AG08396 (cell line): ENCODE data around the gene ZNF521.
"Not testable (repeated sequence)": the region's sequence is repeated elsewhere in the genome, so short reads cannot be mapped to it uniquely, and the experiment has no call there.

Source experiments
- DNase-seq: peaks from one replicate; pipeline ENCODE4 v3.0.0; 2012; ENCODE audit warnings: low spot score, mixed read lengths

The ZNF521 gene

DNA sequence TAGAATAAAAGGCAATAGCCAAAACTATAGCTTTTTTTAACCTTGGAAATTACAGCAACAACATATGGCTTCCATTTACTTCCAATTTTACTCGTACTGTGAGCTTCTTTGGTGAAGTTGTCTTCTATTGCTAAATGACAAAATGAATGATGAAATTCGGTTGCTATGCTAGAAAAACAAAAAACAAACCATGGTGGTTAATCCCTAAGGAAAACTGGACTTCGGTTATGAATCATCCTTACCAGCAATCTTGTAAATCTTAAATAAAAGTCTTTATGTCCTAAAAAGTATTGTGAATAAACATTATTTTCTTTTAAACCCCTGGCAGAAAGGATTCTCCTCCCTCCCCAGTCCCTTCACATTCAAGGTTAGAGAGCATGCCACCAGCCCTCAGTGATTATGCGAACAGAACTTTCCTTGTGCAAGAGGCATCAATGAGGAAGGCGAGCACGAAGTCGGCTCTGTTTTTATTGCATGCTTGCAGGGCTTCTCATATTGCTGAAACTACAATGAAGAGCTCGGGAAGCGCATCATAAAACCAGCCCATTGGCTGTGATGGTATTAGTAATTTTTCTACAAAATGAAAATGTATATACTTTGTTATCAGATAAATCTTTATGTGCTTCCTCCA, 62.9 kb downstream of the ZNF521 start:
- DNase-seq, result peak; percentile 34

DNA sequence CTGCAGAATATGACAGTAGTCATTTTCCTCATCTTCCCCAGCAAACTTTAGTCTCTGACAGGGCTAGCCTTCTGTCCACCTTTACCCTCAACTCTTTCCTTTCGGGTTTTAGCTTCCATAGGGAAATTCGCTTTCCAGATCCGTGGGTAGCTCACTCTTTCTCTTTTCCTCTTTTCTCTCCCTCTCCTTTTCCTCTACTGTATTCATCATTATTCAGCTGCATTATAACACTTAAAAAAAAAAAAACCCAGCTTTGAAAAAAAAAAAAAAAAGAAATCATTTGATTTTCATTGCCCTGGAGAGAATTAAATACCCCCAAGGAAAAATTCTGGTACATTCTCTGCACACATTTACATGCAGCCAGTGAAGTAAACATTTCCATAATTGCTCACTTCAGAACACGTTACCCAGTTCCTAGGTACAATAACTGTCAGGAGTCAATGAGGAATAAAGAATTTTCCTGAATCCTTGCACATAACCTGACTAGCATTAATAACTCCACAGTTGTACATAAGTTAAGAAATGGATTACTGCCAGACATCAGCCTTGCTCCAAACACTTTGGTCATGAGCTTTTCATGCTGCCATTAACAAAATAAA, 63.5 kb downstream of the ZNF521 start:
- no peak for DNase-seq

DNA sequence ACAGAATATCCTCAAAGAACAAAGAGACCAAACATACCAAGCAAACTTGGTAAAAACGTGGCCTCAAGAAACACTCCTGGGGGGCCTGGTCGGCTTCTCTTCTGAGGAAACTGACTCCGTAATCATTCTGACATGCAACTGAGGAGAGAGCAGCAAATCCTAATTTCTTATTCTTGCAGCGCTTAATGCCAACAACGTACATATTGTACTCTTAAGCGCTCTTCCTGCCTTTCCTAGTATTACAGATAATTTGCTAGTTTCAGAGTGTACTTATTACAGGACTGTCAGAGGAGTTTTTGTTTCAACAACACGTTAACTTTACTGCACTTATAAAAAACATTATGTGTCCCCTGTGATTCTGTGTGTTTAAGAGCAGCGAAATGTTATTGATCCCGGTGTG, 64.9 kb downstream of the ZNF521 start:
- DNase-seq, result no peak

DNA sequence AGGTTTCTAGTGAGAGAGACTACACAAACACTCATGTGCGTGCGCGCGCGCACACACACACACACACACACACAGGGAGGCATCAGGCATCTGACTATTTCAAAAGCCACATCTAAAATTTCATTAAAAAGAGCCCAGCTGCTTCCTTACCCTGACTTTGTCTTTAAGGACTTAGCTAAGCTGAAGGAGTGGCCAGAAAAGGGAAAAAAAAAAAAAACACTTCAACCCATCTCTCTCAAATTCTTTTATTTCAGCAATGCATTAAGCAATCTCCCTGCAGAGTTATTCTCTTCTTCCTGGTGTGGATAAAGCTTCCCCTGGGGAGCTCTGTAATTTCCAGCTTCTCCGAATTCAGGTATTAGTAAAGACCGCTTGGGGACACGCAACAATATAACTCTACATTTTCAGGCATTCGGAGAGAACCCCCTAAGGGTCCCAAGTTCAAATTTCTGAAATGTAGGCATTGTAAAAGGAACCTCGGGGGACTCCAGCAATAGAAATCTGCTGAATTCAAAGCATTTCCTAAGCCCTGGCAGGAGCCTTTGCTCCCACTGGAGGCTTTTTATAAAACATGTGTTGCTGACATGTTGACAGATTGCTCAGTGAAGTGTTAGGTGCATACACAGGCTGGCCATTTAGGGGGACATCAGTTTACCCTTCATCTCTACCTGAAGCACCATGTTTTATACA, 67.0 kb downstream of the ZNF521 start:
- no peak for DNase-seq

DNA sequence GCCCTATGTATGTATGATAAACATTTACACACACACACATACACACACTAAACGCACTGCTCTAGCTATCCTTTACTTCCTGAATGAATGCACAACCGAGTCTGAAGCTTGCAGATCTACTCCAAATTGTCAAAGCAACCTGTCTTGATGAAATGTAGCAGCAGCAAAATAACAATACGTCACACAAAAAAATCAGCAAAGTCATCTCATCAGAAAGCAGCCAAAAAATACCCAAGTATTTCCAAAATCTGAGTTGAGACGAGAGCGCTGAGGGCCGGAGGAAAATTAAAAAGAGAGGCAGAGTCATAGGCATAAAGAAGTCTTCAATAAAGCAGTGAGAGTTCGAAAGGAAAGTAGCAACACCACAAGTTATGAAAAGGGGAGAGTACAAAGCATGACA, 67.7 kb downstream of the ZNF521 start:
- DNase-seq, result no peak

DNA sequence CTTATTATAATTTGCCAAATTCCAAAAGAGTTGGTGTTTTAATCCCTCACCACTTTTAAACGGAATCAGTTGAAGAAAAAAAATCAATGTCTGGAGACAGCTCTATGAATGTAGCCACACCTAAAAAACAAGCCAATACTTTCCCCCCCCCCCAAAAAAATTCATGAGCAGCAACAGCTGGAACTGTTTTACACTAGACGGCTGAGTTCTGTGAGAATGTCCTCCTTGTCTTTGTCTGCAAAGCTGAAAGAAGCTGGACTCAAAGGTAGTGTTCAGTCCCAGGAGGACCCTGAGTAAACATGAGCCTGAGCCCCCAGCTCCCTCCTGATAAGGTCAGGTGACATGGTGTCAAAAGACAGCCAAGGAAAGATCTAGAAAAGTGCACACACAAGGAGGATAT, 68.2 kb downstream of the ZNF521 start:
- DNase-seq, result no peak

DNA sequence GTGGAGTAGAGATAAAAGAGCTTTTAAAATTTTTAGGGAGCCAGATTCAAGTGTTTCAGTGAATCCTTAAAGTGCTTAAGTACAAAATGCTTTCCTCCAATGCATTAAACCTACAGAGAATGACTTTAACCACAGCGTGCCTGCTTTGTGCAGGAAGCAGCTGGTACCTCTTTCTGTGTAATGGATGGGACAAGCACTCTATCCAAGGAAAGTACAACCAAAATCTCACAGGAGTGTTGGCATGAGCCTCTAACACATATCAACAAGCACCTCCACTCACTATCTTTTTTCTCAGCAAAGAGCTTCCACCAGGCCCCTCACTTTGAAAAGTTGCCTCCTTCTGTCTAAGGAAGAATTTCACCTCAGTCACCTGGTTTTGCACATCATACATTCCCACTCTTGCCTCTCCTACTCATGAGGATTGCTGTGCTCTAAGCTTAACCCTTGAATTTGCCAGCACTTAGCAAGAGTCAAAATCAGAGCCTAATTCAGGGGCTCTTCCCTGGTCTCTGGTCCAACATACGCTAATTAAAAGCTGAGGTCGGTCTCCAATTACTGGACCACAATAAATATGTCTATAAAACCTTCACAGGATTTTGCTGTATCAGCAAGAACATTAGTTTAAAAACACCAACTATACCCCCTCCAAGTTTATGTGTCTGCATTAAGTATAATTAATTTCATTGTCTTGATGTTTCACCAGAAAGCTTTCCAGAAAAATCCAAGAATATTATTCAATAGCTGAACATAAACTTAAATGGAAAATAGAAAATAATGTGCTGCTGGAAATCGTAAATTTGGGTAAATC, 68.9 kb downstream of the ZNF521 start:
- DNase-seq, result no peak

DNA sequence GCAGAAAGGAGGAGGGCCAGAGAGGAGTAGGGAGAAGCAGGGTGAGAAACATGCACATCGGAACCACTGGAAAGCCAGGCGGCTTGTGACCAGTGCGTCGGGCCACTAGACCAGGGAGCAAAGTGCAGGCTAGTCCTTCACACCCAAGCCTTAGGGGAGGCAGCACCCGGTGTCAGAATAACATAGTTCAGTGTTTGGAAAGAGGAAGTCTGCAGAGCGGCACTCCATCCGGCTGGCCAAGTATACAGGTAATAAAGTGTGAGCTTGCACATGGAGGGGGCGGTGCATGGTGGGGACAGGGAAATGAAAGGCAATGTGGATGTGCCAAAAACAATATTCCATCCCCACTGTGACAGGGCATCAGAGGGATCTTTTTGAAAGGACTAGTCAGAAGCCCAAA, 69.7 kb downstream of the ZNF521 start:
- no peak for DNase-seq

DNA sequence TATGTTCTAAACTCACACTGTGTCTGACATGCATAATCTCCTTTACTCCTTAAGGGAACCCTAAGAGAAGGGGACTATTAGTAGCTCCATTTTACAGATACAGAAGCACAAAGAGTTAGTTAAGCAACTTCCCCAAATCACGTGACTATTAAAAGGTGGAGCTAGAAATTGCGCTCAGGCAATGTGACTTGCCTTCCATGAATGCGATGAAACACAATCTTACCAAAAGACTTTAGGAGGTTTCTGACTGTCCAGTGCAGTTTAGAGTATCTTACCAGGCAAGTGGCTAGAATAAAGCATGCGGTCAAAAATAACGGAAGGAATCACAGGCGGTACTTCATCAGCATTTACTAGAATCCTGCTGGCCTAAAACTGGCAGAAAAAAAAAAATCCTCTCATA, 70.4 kb downstream of the ZNF521 start:
- DNase-seq, result no peak

DNA sequence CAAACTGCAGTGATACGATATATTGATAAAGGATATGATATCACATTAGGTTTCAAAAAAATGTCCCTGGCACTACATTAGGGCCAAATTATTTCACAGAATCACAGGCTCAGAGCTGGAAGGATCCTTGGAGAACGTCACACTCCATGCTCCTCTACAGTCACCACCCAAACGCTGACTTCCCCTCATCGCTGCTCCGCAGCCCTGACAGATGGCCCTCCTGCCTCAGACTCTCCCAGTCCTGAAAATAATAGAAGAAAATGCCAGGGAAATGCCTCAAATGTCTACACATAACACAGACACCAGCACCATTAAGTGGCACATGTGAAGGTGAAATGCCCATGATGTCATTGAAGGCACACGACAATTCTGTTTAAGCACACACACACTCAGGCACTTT, 72.0 kb downstream of the ZNF521 start:
- DNase-seq, result no peak

DNA sequence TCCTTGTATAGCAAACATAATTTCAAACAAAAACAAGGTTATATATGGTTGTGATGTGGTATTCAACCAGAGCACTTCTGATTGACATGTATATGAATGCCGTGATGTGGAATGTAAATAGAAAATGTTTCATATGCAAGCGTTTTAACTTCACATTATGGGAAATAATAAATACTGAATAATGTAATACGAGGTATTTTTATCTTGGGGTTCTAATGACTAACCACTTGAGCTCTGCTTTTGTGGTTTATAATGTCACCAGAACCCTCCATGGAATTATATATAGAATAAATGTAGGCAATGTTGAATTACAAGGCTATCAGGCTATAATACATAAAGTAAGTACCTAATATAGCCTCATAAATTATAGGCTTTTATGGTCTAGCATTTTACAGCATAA, 72.4 kb downstream of the ZNF521 start:
- no peak for DNase-seq

DNA sequence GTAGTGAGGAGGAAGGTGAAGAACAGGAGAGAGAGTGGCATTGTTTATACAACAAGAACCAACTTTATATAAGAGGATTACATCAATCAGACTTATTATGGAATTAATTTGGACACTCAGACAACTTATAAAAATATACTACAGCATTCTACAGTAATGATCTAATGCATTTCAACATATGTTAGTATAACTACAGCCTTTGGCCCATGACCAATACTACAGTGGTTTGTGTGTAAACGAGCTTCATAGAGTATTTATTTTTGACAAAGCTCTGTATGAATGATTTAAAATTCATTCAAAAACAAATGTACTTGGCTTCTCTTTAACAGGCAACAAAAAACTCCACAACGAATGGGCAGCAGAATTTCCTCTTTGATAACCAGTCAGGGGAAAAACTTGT, 72.8 kb downstream of the ZNF521 start:
- DNase-seq, result no peak

DNA sequence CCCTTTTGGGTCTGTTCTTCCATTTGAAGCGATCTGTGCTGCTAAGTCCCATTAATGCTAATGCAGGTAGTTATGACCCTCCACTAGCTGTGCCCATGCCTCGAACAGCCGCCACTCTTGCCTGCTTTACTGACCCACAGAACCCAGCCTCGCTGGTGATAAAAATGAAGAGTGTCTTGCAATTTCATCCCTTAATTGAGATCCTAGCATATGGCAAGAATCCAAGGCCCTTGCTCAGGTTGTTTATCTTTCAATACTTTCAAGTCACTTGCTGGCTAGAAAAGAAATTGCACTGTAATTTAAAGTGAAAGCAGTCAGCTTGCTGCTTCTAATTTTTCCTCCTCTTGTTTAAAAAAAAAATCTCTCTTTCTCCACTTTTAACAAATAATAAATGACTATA, 73.6 kb downstream of the ZNF521 start:
- no peak for DNase-seq

DNA sequence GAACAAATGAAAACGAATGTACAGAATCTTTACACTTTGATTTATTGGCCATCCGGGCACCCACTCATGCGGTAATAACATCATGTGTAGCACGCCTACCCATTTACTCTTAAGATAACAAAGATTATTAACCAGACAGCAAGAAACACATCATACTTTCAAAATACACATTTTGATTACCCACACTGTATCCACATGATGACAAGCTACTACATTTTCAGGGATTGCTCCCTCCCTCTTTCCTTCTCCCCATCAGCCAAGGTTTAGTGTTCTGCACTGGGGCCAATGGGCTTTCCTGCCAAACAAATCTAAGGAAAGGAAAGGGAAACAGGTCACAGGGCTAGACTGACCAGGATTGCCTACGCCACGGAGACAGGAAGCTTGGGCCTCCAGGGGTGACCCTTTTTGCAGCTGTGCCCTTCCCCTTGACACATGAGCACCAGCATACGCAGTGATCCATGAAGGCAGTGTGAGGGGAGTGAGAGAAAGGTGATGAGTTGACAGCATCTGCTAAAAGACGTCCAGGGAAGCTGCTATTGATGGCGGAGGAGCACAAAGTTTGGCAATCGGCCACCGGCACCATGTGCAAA, 76.5 kb downstream of the ZNF521 start:
- DNase-seq, result no peak

DNA sequence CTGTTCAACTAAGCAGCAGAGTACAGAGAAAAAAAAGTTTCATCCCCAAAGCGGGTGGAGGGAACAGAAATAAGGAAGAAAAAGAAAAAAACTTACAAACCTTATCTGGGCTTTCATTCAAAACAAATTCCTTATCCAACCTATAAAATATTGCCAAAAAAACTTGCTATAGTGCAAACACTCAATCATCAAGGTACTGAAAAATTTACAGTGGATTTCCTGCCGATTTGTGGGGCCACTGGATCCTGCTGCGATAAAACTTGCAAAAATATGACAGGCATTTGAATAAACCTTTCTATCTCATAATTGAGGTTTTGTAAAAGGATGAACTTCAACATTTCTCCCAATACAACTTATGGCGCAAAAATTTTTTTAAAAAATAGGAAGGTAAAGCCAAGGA, 77.0 kb downstream of the ZNF521 start:
- no peak for DNase-seq

DNA sequence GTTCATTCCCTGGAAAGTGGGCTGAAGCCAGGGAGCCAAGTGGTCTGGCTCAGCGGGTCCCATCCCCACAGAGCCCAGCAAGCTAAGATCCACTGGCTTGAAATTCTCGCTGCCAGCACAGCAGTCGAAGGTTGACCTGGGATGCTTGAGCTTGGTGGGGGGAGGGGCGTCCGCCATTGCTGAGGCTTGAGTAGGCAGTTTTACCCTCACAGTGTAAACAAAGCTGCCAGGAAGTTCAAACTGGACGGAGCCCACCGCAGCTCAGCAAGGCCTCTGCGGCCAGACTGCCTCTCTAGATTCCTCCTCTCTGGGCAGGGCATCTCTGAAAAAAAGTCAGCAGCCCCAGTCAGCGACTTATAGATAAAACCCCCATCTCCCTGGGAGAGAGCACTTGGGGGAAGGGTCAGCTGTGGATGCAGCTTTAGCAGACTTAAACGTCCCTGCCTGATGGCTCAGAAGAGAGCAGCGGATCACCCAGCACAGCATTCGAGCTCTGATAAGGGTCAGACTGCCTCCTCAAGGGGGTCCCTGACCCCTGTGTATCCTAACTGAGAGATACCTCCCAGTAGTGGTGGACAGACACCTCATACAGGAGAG, 84.9 kb downstream of the ZNF521 start:
- DNase-seq, result not testable (repeated sequence)

DNA sequence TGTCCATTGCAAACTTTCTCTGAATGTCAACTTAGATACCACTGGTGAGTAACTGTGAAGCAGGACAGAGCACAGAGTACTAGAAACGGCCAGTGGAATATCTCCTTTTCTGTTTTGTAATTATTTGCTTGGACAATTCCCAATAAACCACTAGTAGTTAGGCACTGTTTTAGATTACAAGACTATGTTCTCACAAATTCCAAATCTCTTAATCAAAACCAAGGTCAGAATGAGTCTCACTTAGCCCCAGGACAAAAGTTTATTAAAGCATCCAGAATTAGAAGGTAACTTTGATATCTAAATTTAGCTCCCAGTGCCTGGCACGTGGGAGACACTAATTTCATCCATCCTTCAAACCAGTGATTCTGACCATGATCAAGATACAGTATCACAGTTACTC, 89.0 kb downstream of the ZNF521 start:
- DNase-seq, result peak; percentile 28

DNA sequence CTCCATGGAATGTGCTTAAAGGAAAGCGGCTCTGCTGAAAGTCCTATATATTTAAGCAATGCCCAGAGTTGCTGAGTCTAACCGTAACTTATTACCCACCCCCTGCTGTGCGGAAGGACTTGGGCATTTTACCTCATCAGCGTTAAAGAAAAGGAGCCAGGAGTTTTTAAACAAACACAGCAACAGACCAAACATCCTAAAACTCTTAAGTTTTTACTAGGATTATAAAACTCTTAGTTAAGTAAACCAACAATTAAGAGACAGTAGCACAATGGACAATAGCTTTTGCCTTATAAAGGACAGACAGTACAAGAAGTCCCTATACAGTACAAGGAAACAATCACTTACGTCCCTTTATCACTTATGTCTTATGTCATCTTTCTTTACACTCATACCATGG, 90.2 kb downstream of the ZNF521 start:
- DNase-seq, result no peak

DNA sequence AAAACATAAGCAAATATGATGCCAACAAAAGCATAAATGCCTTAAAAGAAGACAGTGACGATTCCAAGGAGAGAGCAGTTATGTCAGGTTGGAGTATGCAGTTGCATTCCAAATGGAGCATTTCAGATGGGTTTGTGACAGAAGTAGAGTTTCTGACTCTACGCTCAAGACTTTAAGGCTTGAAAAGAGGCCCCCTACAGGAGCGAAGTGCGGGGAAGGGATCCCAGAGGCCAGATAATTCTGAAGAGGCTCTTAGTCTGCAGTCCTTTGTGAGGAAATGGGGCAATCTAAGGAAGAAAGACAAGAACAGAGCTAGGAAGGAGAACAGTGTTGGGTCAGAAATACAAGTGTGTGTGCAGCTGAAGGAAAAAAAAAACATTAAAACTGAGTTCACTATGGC, 95.5 kb downstream of the ZNF521 start:
- no peak for DNase-seq

DNA sequence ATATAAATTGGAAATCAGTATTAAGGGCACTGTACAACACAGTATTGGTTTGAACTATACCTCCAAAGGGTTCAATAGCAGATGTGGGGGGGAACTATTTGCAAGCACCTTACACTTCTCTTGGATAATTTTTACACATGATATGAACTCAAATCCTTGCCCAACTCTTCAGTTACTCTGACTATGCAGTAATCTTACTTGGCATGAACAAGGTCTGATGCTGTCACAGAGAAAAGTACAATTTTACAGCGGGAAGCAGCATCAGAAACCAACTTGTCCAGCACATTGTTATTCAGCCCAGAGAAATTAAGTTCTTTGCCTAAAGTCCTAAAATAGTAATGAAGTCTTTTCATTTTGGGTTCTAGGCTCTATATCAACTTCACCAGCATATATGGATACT, 98.2 kb downstream of the ZNF521 start:
- DNase-seq, result no peak

DNA sequence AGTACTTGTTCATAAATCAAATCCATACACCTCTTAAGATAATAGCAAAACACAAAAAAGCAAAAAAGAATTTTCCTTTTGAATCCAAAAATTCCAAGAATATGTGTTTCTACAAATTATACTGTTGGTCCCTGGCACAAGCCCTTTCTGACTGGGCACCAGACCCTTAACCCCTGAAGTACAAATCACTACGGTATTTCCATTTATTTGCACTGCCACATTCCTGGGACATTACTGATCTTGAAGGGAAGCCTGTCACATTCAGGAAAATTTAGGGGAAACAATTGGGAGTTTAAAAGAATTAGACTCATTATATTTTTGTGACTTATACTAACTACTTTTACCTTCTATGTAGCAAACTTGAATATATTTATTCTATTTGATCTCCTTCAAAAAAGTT, 98.8 kb downstream of the ZNF521 start:
- no peak for DNase-seq

DNA sequence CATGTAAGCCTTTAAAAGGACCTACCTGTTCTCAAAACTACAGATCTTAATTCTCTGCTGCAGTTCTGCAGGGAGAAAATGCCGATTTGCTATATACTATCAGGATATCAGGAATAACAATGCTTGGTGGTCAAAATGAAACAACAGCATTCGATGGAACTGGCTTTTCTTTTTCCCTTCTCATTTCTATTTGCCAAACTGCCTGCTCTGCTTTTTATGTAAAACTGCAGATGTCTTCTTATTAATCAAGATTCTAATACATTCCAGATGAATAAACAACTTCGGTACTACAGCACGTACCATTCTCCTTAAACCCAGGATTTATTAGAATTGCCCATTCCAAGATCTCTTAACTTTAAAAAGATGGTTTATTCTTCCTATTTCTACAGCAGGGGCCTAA, 100.9 kb downstream of the ZNF521 start:
- no peak for DNase-seq
